PC-9 (cell line): ENCODE measurements around the gene RPL15. TPM values are rescaled to one million over a fixed set of nuclear protein-coding genes. Genes with fewer than 3 reads are reported as not detected.

ENCODE experiments used
- BruUV-seq: library from RNA; stranded (reverse); fragments of 400-500 nt; replicated peaks from 2 replicates; lab custom pipeline; 2021; lab: Mats Ljungman, UMichigan
- CTCF ChIA-PET: fragments of 300-600 bp; sonication (Branson Sonifier 250); formaldehyde crosslinking; loops from one replicate; lab custom pipeline; 2022; ENCODE audit warnings: antibody characterized with exemption; lab: Charles Lee
- POLR2A ChIA-PET: fragments of 300-600 bp; sonication (Branson Sonifier 250); formaldehyde crosslinking; loops from one replicate; lab custom pipeline; 2022; ENCODE audit warnings: antibody characterized with exemption; ENCODE audit not compliant: unreplicated experiment; lab: Charles Lee
- DNase-seq, 2 experiments: peaks; one replicate each; pipeline versions ENCODE4 v3.0.0 to v3.0.0-alpha.2; 2015 to 2022; ENCODE audit warnings: mixed read lengths in 1 of 2
- H2AFZ ChIP-seq: fragments of 200-600 bp; sonication (generic); 2 replicates; pipeline ENCODE4 v1.8.1; 2017; ENCODE audit warnings: antibody characterized with exemption
- H3F3A ChIP-seq: fragments of 200-600 bp; sonication (generic); 2 replicates; pipeline ENCODE4 v1.8.1; 2017; ENCODE audit warnings: antibody characterized with exemption, mild to moderate bottlenecking, low read depth; ENCODE audit not compliant: insufficient read depth
- H3K27ac ChIP-seq: fragments of 200-600 bp; sonication (generic); 2 replicates; pipeline ENCODE4 v1.6.1; 2016; ENCODE audit warnings: mixed run types
- H3K27me3 ChIP-seq: fragments of 200-600 bp; sonication (generic); 2 replicates; pipeline ENCODE4 v1.6.1; 2016; ENCODE audit warnings: low read depth, mixed run types; ENCODE audit not compliant: insufficient read depth
- H3K36me3 ChIP-seq: fragments of 200-600 bp; sonication (generic); 2 replicates; pipeline ENCODE4 v1.6.1; 2016; ENCODE audit warnings: low read depth, mixed run types
- H3K4me1 ChIP-seq: fragments of 200-600 bp; sonication (generic); replicated peaks from 2 replicates; pipeline ENCODE4 v1.6.1; 2016; ENCODE audit warnings: mixed run types; ENCODE audit not compliant: insufficient read depth
- H3K4me2 ChIP-seq: fragments of 200-600 bp; sonication (generic); 2 replicates; pipeline ENCODE4 v1.6.1; 2017; ENCODE audit warnings: mixed run types
- H3K4me3 ChIP-seq: fragments of 200-600 bp; sonication (generic); 2 replicates; pipeline ENCODE4 v1.6.1; 2016; ENCODE audit warnings: mixed run types
- H3K79me2 ChIP-seq: fragments of 200-600 bp; sonication (generic); 2 replicates; pipeline ENCODE4 v1.6.1; 2017; ENCODE audit warnings: low read depth, mixed run types
- H3K9me2 ChIP-seq: fragments of 200-600 bp; sonication (generic); 2 replicates; pipeline ENCODE4 v1.8.1; 2017; ENCODE audit warnings: mild to moderate bottlenecking; ENCODE audit not compliant: insufficient read depth
- H3K9me3 ChIP-seq: fragments of 200-600 bp; sonication (generic); 2 replicates; pipeline ENCODE4 v1.8.1; 2016; ENCODE audit warnings: low read depth; ENCODE audit not compliant: insufficient read depth
- H4K20me1 ChIP-seq: fragments of 200-600 bp; sonication (generic); 2 replicates; pipeline ENCODE4 v1.8.1; 2017; ENCODE audit not compliant: insufficient read depth
- EZH2 ChIP-seq: fragments of 200-600 bp; sonication (generic); IDR thresholded peaks from 2 replicates; pipeline ENCODE4 v1.8.0; 2017; ENCODE audit warnings: antibody characterized with exemption, low read depth
- intact Hi-C: fragments of 100-400 bp; cut with micrococcal nuclease; formaldehyde crosslinking; loops from one replicate; pipeline ENCODE4 v1.10.0; 2022; ENCODE audit not compliant: unreplicated experiment
- total RNA-seq: library from RNA; stranded (reverse); gene quantifications from 2 replicates; pipeline ENCODE4 v1.2.3, GENCODE V29; 2021
- TF ChIP-seq, protein P1 (sequence below): fragments of 200-600 bp; sonication (generic); conservative IDR thresholded peaks from 2 replicates; pipeline ENCODE4 v1.6.1; 2017; ENCODE audit warnings: mixed run types, antibody characterized with exemption, mild to moderate bottlenecking, moderate library complexity

RPL15 gene
- total RNA-seq, 1 experiment from 2014 or later: 1,784 TPM

- no peak for DNase-seq
- ChIA-PET CTCF (no interaction called here), POLR2A (no interaction called here)
- Histone ChIP-seq H3K9me2 (no peaks in the 10 kb centered on the region), H3K4me2 (no peak overlapping the region), H3K9me3 (no peaks in the 10 kb centered on the region), H3K27me3 (no peaks in the 10 kb centered on the region), H3K36me3 (peaks cover 21% of the 10 kb centered on the region), H4K20me1 (peaks cover 16% of the 10 kb centered on the region), H3K79me2 (peaks cover 96% of the 10 kb centered on the region), H3K4me1 (peaks cover 19% of the 10 kb centered on the region), H2AFZ (no peak overlapping the region), H3K4me3 (no peak overlapping the region), H3F3A (peaks cover 20% of the 10 kb centered on the region), H3K27ac (no peak overlapping the region)
- BruUV-seq: no TSS peak
- intact Hi-C loops: no loop called here
- TF ChIP-seq, protein P1, sequence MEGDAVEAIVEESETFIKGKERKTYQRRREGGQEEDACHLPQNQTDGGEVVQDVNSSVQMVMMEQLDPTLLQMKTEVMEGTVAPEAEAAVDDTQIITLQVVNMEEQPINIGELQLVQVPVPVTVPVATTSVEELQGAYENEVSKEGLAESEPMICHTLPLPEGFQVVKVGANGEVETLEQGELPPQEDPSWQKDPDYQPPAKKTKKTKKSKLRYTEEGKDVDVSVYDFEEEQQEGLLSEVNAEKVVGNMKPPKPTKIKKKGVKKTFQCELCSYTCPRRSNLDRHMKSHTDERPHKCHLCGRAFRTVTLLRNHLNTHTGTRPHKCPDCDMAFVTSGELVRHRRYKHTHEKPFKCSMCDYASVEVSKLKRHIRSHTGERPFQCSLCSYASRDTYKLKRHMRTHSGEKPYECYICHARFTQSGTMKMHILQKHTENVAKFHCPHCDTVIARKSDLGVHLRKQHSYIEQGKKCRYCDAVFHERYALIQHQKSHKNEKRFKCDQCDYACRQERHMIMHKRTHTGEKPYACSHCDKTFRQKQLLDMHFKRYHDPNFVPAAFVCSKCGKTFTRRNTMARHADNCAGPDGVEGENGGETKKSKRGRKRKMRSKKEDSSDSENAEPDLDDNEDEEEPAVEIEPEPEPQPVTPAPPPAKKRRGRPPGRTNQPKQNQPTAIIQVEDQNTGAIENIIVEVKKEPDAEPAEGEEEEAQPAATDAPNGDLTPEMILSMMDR: no peak
- TF ChIP-seq EZH2: no peak
Measured at GRCh38 chr3:23953523-23953922, 36.6 kb downstream of the RPL15 start.

- ChIA-PET POLR2A (interaction anchor here (0.7 kb wide), 1 partner anchor 74 kb away, joined by 7 read pairs; no protein-coding TSS in a partner anchor), CTCF (no interaction called here)
Measured at GRCh38 chr3:23954144-23954543, 37.2 kb downstream of the RPL15 start.

GRCh38 chr3:23956701-23957100 lies 39.8 kb downstream of the RPL15 start:
- Histone ChIP-seq H3F3A (peaks cover 33% of the 10 kb centered on the region), H3K36me3 (peaks cover 35% of the 10 kb centered on the region), H3K79me2 (peaks cover 85% of the 10 kb centered on the region), H2AFZ (no peak overlapping the region), H3K4me2 (no peak overlapping the region; the same call in 1 of the 2 replicates), H3K27ac (peak overlapping the region; percentile 29; the same call in 1 of the 2 replicates), H3K9me3 (no peaks in the 10 kb centered on the region), H4K20me1 (peaks cover 3% of the 10 kb centered on the region; the same call in 1 of the 2 replicates), H3K9me2 (no peaks in the 10 kb centered on the region), H3K4me1 (peaks cover 31% of the 10 kb centered on the region), H3K4me3 (no peak overlapping the region), H3K27me3 (no peaks in the 10 kb centered on the region)
- intact Hi-C loops: no loop called here
- ChIA-PET POLR2A (no interaction called here), CTCF (no interaction called here)
- DNase-seq: no peak
- no TSS peak for BruUV-seq
- no peak for TF ChIP-seq EZH2
- TF ChIP-seq, protein P1: no peak

More at GRCh38 chr3:23954144-23954543, 37.2 kb downstream of the RPL15 start:
- H3K27me3 ChIP-seq: no peaks in the 10 kb centered on the region
- peaks cover 14% of the 10 kb centered on the region; the same call in 1 of the 2 replicates for H4K20me1 ChIP-seq
- H3K79me2 ChIP-seq: peaks cover 90% of the 10 kb centered on the region
- H2AFZ ChIP-seq: no peak overlapping the region
- H3K9me2 ChIP-seq: no peaks in the 10 kb centered on the region
- H3K27ac ChIP-seq: no peak overlapping the region
- TF ChIP-seq EZH2: no peak
- TF ChIP-seq, protein P1: no peak
- intact Hi-C loops: no loop called here
- peaks cover 18% of the 10 kb centered on the region for H3K36me3 ChIP-seq
- H3K4me2 ChIP-seq: no peak overlapping the region
- no peak overlapping the region for H3K4me3 ChIP-seq
- no peaks in the 10 kb centered on the region for H3K9me3 ChIP-seq
- H3F3A ChIP-seq: peaks cover 26% of the 10 kb centered on the region
- no peak for DNase-seq
- BruUV-seq: no TSS peak
- H3K4me1 ChIP-seq: peaks cover 22% of the 10 kb centered on the region
